HCT116 (cell line): ENCODE data around the gene RAB34.

ENCODE experiments used
- CEBPB ChIP-seq: IDR thresholded peaks from 2 replicates; pipeline ENCODE4 v1.6.1; 2012; ENCODE audit warnings: low read depth
- CTCF ChIP-seq, 3 experiments: fragments of 200-600 bp in 1 of 3; sonication (generic) in 1 of 3; IDR thresholded peaks in 2 of 3; conservative IDR thresholded peaks in 1 of 3; 2 replicates each; pipeline ENCODE4 v1.5.1; 2012 to 2017; ENCODE audit warnings: low read depth in 2 of 3, low read length in 2 of 3, antibody characterized with exemption in 1 of 3, borderline replicate concordance in 1 of 3, control low read depth in 1 of 3, mild to moderate bottlenecking in 1 of 3, mixed read lengths in 1 of 3, mixed run types in 1 of 3, moderate library complexity in 1 of 3; ENCODE audit not compliant: insufficient read depth in 1 of 3
- MAX ChIP-seq: IDR thresholded peaks from 2 replicates; pipeline ENCODE4 v1.6.1; 2012
- POLR2AphosphoS5 ChIP-seq: IDR thresholded peaks from 2 replicates; pipeline ENCODE4 v1.6.1; 2011; ENCODE audit warnings: mild to moderate bottlenecking, low read depth, low read length, moderate library complexity
- ZNF274 ChIP-seq: fragments of 200-500 bp; sonication (Bioruptor generic); IDR thresholded peaks from 2 replicates; pipeline ENCODE4 v1.6.1; 2014; ENCODE audit warnings: mild to moderate bottlenecking, low read depth, low read length, inconsistent platforms

GRCh38 chr17:28746611-28747050 is 29.0 kb upstream of the RAB34 start:
- TF ChIP-seq ZNF274: no peak
- no peak for TF ChIP-seq MAX
- no peak for TF ChIP-seq POLR2AphosphoS5
- no peak for TF ChIP-seq CTCF (IDR thresholded peaks at IDR 0.05 in 2 of 3, conservative IDR thresholded peaks at IDR 0.05 in 1 of 3; ENCODE audit: borderline replicate concordance in 1 of 3, insufficient read depth in 1 of 3, low read depth in 2 of 3, low read length in 2 of 3)
- TF ChIP-seq CEBPB: no peak
